ENCODE results near the gene SOX30. TPM values are rescaled to one million over a fixed set of nuclear protein-coding genes. Genes with fewer than 3 reads are reported as not detected.

SOX30 gene
- total and polyA plus RNA-seq, 2 donors (not counting 1 experiment from before 2014, with no cell fraction given) = 0.21 to 0.49 TPM

DNA sequence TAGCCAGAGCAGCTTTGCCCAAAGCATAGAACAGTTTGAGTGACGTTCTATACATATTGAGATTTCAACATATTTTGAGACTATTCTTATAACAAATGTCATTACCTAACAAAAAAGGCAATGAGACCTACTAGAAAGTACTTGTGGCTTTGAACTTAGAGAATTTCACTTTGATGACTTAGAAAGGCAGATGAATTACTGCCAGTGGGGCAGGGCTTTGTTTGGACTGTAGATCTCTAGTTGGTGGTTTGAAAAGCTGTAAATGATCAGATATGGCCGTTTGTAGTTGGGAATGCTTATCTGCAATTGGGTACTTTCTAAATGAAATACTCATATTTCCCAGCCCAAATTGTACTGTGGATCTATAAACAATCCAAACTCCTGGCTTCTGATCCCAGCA, 28.1 kb downstream of the SOX30 start:
- Histone ChIP-seq H3K9ac (ENCODE audit: low read length) (no peak overlapping the region), H3K27me3 (replicated peaks in 1 of 4; ENCODE audit: control extremely low read depth in 1 of 4, control insufficient read depth in 3 of 4, insufficient read depth in 4 of 4, low read length in 3 of 4) (no peaks in the 10 kb centered on the region), H3K27ac (ENCODE audit: low read length in 2 of 2) (no peak overlapping the region), H3K79me2 (ENCODE audit: control insufficient read depth, insufficient read depth, low read length) (no peaks in the 10 kb centered on the region), H2AFZ (ENCODE audit: insufficient read depth, low read depth, low read length, poor library complexity, severe bottlenecking) (no peak overlapping the region), H3K4me1 (ENCODE audit: control insufficient read depth in 2 of 2, insufficient read depth in 2 of 2, low read length in 2 of 2) (peaks cover 0 to 2% of the 10 kb centered on the region in 2 donors), H3K36me3 (replicated peaks in 1 of 2; ENCODE audit: control extremely low read depth in 1 of 2, control insufficient read depth in 1 of 2, extremely low read depth in 1 of 2, insufficient read depth in 2 of 2, low read length in 1 of 2) (no peaks in the 10 kb centered on the region), H3K9me3 (ENCODE audit: control extremely low read depth in 1 of 3, control insufficient read depth in 2 of 3, insufficient read depth in 1 of 3, low read length in 2 of 3) (no peaks in the 10 kb centered on the region), H3K4me2 (replicated peaks; ENCODE audit: low read depth, low read length, poor library complexity, severe bottlenecking) (no peak overlapping the region), H4K20me1 (ENCODE audit: control insufficient read depth, insufficient read depth, low read length, poor library complexity, severe bottlenecking) (no peaks in the 10 kb centered on the region), H3K4me3 (ENCODE audit: control extremely low read depth in 1 of 5, extremely low read depth in 1 of 5, insufficient read depth in 1 of 5, low read depth in 2 of 5, low read length in 4 of 5) (no peak overlapping the region)
- TF ChIP-seq EZH2 (IDR thresholded peaks at IDR 0.05; ENCODE audit: borderline replicate concordance, insufficient read depth, low read depth, low read length, poor library complexity, severe bottlenecking) (no peak), CTCF (IDR thresholded peaks at IDR 0.05) (no peak)
- ATAC-seq (ENCODE audit: low read depth) (no peak), DNase-seq (no peak)
- Mint-ChIP-seq H3K27me3 (no peaks in the 10 kb centered on the region), H3K4me3 (no peak overlapping the region), H3K27ac (no peak overlapping the region), H3K9me3 (ENCODE audit: insufficient read depth) (no peaks in the 10 kb centered on the region), H3K4me1 (peaks cover 10% of the 10 kb centered on the region)
- intact Hi-C loops (cut with micrococcal nuclease) = no loop called here
- ChIA-PET CTCF (interaction anchor here (1.8 kb wide), 1 partner anchor 193 kb away, joined by 7 read pairs; no protein-coding TSS in a partner anchor), POLR2A (no interaction called here)
- no CpG with 5 or more reads among the region's 2 CpGs for WGBS (ENCODE audit: insufficient coverage)

- H3K9ac ChIP-seq (ENCODE audit: low read length) = no peak overlapping the region
- intact Hi-C loops (cut with micrococcal nuclease) = no loop called here
- H4K20me1 ChIP-seq (ENCODE audit: control insufficient read depth, insufficient read depth, low read length, poor library complexity, severe bottlenecking) = no peaks in the 10 kb centered on the region
- TF ChIP-seq CTCF (IDR thresholded peaks at IDR 0.05) (no peak), EZH2 (IDR thresholded peaks at IDR 0.05; ENCODE audit: borderline replicate concordance, insufficient read depth, low read depth, low read length, poor library complexity, severe bottlenecking) (no peak)
- no peaks in the 10 kb centered on the region for H3K36me3 ChIP-seq (replicated peaks in 1 of 2; ENCODE audit: control extremely low read depth in 1 of 2, control insufficient read depth in 1 of 2, extremely low read depth in 1 of 2, insufficient read depth in 2 of 2, low read length in 1 of 2)
- no peaks in the 10 kb centered on the region for H3K27me3 ChIP-seq (replicated peaks in 1 of 4; ENCODE audit: control extremely low read depth in 1 of 4, control insufficient read depth in 3 of 4, insufficient read depth in 4 of 4, low read length in 3 of 4)
- H3K27ac ChIP-seq (ENCODE audit: low read length in 2 of 2) = no peak overlapping the region
- H3K79me2 ChIP-seq (ENCODE audit: control insufficient read depth, insufficient read depth, low read length) = peaks cover 5% of the 10 kb centered on the region
- ChIA-PET CTCF (interaction anchor here (0.9 kb wide), 1 partner anchor 48 kb away, joined by 3 read pairs; no protein-coding TSS in a partner anchor), POLR2A (no interaction called here)
- H3K9me3 ChIP-seq (ENCODE audit: control extremely low read depth in 1 of 3, control insufficient read depth in 2 of 3, insufficient read depth in 1 of 3, low read length in 2 of 3) = no peaks in the 10 kb centered on the region
- H3K9me3 Mint-ChIP-seq (ENCODE audit: insufficient read depth) = no peaks in the 10 kb centered on the region
- ATAC-seq (ENCODE audit: low read depth) = no peak
- no peak overlapping the region for H2AFZ ChIP-seq (ENCODE audit: insufficient read depth, low read depth, low read length, poor library complexity, severe bottlenecking)
- H3K4me1 ChIP-seq (ENCODE audit: control insufficient read depth in 2 of 2, insufficient read depth in 2 of 2, low read length in 2 of 2) = peaks cover 0 to 2% of the 10 kb centered on the region in 2 donors
- no peak overlapping the region for H3K27ac Mint-ChIP-seq
- DNase-seq = no peak
- H3K4me1 Mint-ChIP-seq = peaks cover 12% of the 10 kb centered on the region
- H3K27me3 Mint-ChIP-seq = no peaks in the 10 kb centered on the region
- H3K4me3 Mint-ChIP-seq = no peak overlapping the region
- no peak overlapping the region for H3K4me2 ChIP-seq (replicated peaks; ENCODE audit: low read depth, low read length, poor library complexity, severe bottlenecking)
- H3K4me3 ChIP-seq (ENCODE audit: control extremely low read depth in 1 of 5, extremely low read depth in 1 of 5, insufficient read depth in 1 of 5, low read depth in 2 of 5, low read length in 4 of 5) = no peak overlapping the region
These were observed 31.5 kb downstream of the SOX30 start for GRCh38 chr5:157620776-157621175.
